Neural cell (in vitro differentiated cells): ENCODE measurements around the gene TSPAN18.

Source experiments
- EP300 ChIP-seq: fragments of 450-650 bp; conservative IDR thresholded peaks from 2 replicates; pipeline ENCODE4 v1.6.1; 2014; ENCODE audit warnings: antibody characterized with exemption, mild to moderate bottlenecking, moderate library complexity; ENCODE audit not compliant: poor library complexity, severe bottlenecking
- MXI1 ChIP-seq: fragments of 450-650 bp; conservative IDR thresholded peaks from 2 replicates; pipeline ENCODE4 v1.6.1; 2014; ENCODE audit warnings: antibody characterized with exemption, mild to moderate bottlenecking; ENCODE audit not compliant: poor library complexity, severe bottlenecking
- TF ChIP-seq, protein P1 (sequence below): fragments of 450-650 bp; IDR thresholded peaks from 2 replicates; pipeline ENCODE4 v1.5.1; 2014; ENCODE audit warnings: antibody characterized with exemption, mild to moderate bottlenecking, moderate library complexity; ENCODE audit not compliant: poor library complexity, severe bottlenecking

DNA sequence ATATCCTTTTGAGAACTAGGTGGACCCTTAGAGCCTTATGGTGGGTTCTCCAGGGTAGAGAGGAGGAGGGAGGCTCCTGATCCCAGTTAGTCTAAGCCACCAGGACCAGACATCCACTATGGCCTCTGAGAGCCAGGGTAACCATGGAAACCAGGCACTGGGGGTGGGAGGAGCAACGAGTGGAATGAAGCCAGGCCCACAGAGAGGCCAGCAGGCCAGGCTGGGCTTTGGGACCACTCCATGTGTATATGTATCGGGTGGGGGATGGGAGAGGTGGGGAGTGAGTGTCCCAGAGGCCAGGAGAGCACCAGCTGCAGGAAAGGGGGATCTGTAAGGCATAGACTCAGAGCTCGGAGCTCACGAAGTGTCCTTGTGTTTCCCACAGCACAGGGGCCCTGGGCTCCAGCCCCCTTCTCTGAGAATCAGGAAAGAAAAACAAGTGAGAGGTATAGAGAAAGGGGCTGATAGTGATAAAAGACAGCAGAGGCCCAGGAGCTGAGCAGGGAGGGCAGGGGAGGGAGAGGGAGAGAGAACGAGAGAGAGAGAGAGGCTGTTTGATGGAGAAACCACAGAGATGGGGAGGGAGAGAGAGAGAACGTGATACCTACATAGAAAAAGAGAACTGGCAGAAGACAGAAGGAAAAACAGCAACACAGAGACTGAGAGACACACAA, 15.5 kb upstream of the TSPAN18 start:
- no peak for TF ChIP-seq MXI1
- TF ChIP-seq, protein P1, sequence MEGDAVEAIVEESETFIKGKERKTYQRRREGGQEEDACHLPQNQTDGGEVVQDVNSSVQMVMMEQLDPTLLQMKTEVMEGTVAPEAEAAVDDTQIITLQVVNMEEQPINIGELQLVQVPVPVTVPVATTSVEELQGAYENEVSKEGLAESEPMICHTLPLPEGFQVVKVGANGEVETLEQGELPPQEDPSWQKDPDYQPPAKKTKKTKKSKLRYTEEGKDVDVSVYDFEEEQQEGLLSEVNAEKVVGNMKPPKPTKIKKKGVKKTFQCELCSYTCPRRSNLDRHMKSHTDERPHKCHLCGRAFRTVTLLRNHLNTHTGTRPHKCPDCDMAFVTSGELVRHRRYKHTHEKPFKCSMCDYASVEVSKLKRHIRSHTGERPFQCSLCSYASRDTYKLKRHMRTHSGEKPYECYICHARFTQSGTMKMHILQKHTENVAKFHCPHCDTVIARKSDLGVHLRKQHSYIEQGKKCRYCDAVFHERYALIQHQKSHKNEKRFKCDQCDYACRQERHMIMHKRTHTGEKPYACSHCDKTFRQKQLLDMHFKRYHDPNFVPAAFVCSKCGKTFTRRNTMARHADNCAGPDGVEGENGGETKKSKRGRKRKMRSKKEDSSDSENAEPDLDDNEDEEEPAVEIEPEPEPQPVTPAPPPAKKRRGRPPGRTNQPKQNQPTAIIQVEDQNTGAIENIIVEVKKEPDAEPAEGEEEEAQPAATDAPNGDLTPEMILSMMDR = no peak
- no peak for TF ChIP-seq EP300
